SH-SY5Y (cell line): ENCODE data around the gene MCM6.

Source experiments
- GATA2 ChIP-seq: IDR thresholded peaks from 2 replicates; pipeline ENCODE4 v1.6.1; 2011; ENCODE audit warnings: mild to moderate bottlenecking, low read depth, low read length
- GATA3 ChIP-seq: IDR thresholded peaks from 2 replicates; pipeline ENCODE4 v1.6.1; 2011; ENCODE audit warnings: low read depth, mild to moderate bottlenecking, low read length, moderate library complexity

MCM6 gene

GRCh38 chr2:135876066-135876711 lies at the start of gene MCM6:
TSS of gene MCM6 (minus strand) at chr2:135876443. CDS start at chr2:135876365, 78 bp downstream.
- no peak for TF ChIP-seq GATA3
- TF ChIP-seq GATA2, result no peak

- TF ChIP-seq GATA2 (no peak), GATA3 (no peak)
Measured at GRCh38 chr2:135925571-135925970, 49.3 kb upstream of the MCM6 start.

GRCh38 chr2:135916207-135916606 lies 40.0 kb upstream of the MCM6 start:
- TF ChIP-seq GATA2 (no peak), GATA3 (no peak)

GRCh38 chr2:135914485-135914884 lies 38.2 kb upstream of the MCM6 start:
- no peak for TF ChIP-seq GATA3

GRCh38 chr2:135913727-135914365 lies 37.6 kb upstream of the MCM6 start:
- TF ChIP-seq GATA2 (no peak), GATA3 (no peak)

GRCh38 chr2:135909976-135910375 lies 33.7 kb upstream of the MCM6 start:
- TF ChIP-seq GATA2 (no peak), GATA3 (no peak)

GRCh38 chr2:135905679-135906078 lies 29.4 kb upstream of the MCM6 start:
- TF ChIP-seq GATA3 (no peak), GATA2 (no peak)

- TF ChIP-seq GATA3 (no peak), GATA2 (no peak)
Measured at GRCh38 chr2:135904341-135904989, 28.2 kb upstream of the MCM6 start.

GRCh38 chr2:135903650-135904049 lies 27.4 kb upstream of the MCM6 start:
- TF ChIP-seq GATA2, result no peak
- no peak for TF ChIP-seq GATA3

- TF ChIP-seq GATA2, result no peak
Measured at GRCh38 chr2:135899567-135899966, 23.3 kb upstream of the MCM6 start.

- TF ChIP-seq GATA3 (no peak), GATA2 (no peak)
Measured at GRCh38 chr2:135898234-135898786, 22.1 kb upstream of the MCM6 start.

- no peak for TF ChIP-seq GATA2
- no peak for TF ChIP-seq GATA3
Measured at GRCh38 chr2:135894930-135895329, 18.7 kb upstream of the MCM6 start.

GRCh38 chr2:135893374-135893794 lies 17.1 kb upstream of the MCM6 start:
- TF ChIP-seq GATA2 (no peak), GATA3 (no peak)

GRCh38 chr2:135890835-135891234 lies 14.6 kb upstream of the MCM6 start:
- no peak for TF ChIP-seq GATA2

- no peak for TF ChIP-seq GATA2
- no peak for TF ChIP-seq GATA3
Measured at GRCh38 chr2:135890149-135890548, 13.9 kb upstream of the MCM6 start.
